ENCODE results near the gene GPC3.
"Not testable (repeated sequence)": the region's sequence is repeated elsewhere in the genome, so short reads cannot be mapped to it uniquely, and the experiment has no call there.

GPC3 gene

DNA sequence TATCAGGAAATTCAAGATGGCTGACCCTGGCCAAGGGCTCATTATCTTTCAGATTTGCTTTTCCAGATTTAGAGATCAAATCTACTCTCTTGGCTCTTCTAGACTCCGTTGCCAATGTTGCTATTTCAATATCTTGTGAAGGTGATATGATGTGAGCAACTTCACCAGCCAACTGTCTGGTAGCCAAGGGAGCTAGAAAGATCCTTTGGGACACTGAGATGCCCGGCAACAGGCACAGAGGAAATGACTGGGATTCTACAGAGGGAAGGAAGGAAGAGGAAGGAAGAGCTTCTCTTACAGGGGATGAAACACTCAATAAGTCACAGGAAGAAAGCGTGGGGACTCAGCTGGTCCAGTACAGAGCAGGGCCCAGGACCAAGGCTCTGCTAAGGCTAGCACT lies 448.3 kb downstream of the GPC3 start:
- Histone ChIP-seq H3K9ac (ENCODE audit: low read length) (no peak overlapping the region), H3K36me3 (ENCODE audit: control insufficient read depth, insufficient read depth, low read length) (no peaks in the 10 kb centered on the region), H3K4me3 (ENCODE audit: low read length) (no peak overlapping the region), H3K9me3 (ENCODE audit: control insufficient read depth, low read length) (no peaks in the 10 kb centered on the region), H3K27me3 (ENCODE audit: control insufficient read depth, insufficient read depth, low read length) (no peaks in the 10 kb centered on the region), H3K4me1 (ENCODE audit: control insufficient read depth, insufficient read depth, low read length) (no peaks in the 10 kb centered on the region)

- Histone ChIP-seq H3K4me1 (ENCODE audit: control insufficient read depth, insufficient read depth, low read length) (no peaks in the 10 kb centered on the region), H3K9ac (ENCODE audit: low read length) (no peak overlapping the region), H3K36me3 (ENCODE audit: control insufficient read depth, insufficient read depth, low read length) (no peaks in the 10 kb centered on the region), H3K9me3 (ENCODE audit: control insufficient read depth, low read length) (no peaks in the 10 kb centered on the region), H3K4me3 (ENCODE audit: low read length) (no peak overlapping the region), H3K27me3 (ENCODE audit: control insufficient read depth, insufficient read depth, low read length) (no peaks in the 10 kb centered on the region)
These were observed 450.3 kb downstream of the GPC3 start for GRCh38 chrX:133535066-133535465.

GRCh38 chrX:133534172-133534571 lies 451.2 kb downstream of the GPC3 start:
- Histone ChIP-seq H3K36me3 (ENCODE audit: control insufficient read depth, insufficient read depth, low read length) (no peaks in the 10 kb centered on the region), H3K4me3 (ENCODE audit: low read length) (no peak overlapping the region), H3K4me1 (ENCODE audit: control insufficient read depth, insufficient read depth, low read length) (no peaks in the 10 kb centered on the region), H3K27me3 (ENCODE audit: control insufficient read depth, insufficient read depth, low read length) (no peaks in the 10 kb centered on the region), H3K9ac (ENCODE audit: low read length) (no peak overlapping the region), H3K9me3 (ENCODE audit: control insufficient read depth, low read length) (no peaks in the 10 kb centered on the region)

DNA sequence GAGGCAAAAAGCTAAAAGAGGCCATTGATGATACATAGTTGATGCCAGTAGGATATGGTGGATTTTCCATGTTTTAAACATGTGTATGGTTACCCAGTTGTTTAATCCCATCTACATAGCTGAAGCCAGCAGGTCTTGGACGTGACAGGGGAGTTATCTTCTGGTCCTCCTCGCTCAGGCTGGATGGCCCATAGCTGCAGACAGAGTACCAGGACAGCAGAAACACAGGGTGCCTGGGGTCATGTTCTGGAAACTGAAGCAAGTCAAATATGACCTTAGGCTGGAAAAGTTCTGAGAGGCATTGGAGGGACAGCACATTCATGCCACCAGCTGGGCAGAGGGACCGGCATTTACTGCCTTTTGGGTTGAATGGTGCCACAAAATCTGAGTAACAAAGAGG lies 452.1 kb downstream of the GPC3 start:
- no peaks in the 10 kb centered on the region for H3K9me3 ChIP-seq (ENCODE audit: control insufficient read depth, low read length)
- no peak overlapping the region for H3K4me3 ChIP-seq (ENCODE audit: low read length)
- no peaks in the 10 kb centered on the region for H3K4me1 ChIP-seq (ENCODE audit: control insufficient read depth, insufficient read depth, low read length)
- H3K36me3 ChIP-seq (ENCODE audit: control insufficient read depth, insufficient read depth, low read length), result no peaks in the 10 kb centered on the region
- H3K27me3 ChIP-seq (ENCODE audit: control insufficient read depth, insufficient read depth, low read length), result no peaks in the 10 kb centered on the region
- no peak overlapping the region for H3K9ac ChIP-seq (ENCODE audit: low read length)

DNA sequence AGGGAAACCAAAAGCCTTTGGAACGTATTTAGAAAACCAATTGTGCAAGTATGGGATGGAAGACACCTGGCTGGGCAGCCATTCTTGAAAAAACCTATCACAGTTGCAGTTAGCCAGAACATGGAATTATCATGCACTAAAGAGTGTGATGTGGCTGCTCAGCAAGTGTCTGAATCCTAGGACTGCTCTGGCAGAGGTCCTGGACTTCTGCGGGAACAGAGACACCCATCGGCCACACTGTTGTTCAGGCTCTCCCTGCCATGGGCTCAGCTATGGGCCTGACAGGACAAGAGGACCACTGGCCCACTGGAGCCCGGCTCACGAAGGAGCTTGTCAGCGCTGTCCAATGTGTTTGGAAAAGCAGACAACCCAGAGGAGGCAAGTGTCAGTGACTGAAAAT lies 454.4 kb downstream of the GPC3 start:
- Histone ChIP-seq H3K9ac (ENCODE audit: low read length) (no peak overlapping the region), H3K4me1 (ENCODE audit: control insufficient read depth, insufficient read depth, low read length) (no peaks in the 10 kb centered on the region), H3K36me3 (ENCODE audit: control insufficient read depth, insufficient read depth, low read length) (no peaks in the 10 kb centered on the region), H3K9me3 (ENCODE audit: control insufficient read depth, low read length) (no peaks in the 10 kb centered on the region), H3K27me3 (ENCODE audit: control insufficient read depth, insufficient read depth, low read length) (no peaks in the 10 kb centered on the region), H3K4me3 (ENCODE audit: low read length) (no peak overlapping the region)

DNA sequence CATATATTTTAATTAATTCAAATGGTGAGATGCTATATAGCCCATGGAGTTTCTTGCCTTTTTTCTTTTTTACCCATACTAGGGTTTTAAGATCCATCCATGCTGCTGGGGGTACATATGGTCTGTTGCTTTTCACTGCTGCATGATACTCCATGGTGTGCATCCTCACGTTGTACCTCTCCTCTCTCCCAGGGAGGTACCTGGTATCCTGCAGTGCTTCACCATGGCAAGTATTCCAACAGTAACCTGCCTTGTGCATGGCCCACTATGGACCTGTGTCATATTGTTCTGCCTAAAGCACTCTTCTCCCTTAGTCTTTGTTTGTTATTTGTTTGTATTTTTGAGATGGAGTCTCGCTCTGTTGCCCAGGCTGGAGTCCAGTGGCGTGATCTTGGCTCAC lies 455.8 kb downstream of the GPC3 start:
- Histone ChIP-seq H3K4me3 (ENCODE audit: low read length) (no peak overlapping the region), H3K4me1 (ENCODE audit: control insufficient read depth, insufficient read depth, low read length) (no peaks in the 10 kb centered on the region), H3K9ac (ENCODE audit: low read length) (no peak overlapping the region), H3K9me3 (ENCODE audit: control insufficient read depth, low read length) (no peaks in the 10 kb centered on the region), H3K36me3 (ENCODE audit: control insufficient read depth, insufficient read depth, low read length) (no peaks in the 10 kb centered on the region), H3K27me3 (ENCODE audit: control insufficient read depth, insufficient read depth, low read length) (no peaks in the 10 kb centered on the region)

DNA sequence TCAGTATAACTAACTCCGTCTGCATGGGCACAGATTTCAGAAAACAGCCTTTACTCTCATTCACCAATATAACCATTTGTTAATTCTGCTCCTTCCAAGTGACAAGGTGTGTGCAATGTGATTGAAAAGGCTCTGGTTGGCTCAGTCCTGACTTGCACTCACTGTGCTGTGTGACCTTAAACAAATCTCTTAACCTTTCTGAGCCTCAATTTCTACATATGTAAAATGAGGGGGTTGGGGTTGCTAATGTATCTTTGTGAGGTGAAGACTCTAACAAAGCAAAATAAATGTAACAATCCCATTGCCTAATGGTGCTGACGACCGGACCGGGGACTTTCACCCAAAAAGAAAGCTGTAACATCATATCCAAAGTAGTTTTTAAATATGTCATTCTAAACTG lies 457.6 kb downstream of the GPC3 start:
- no peaks in the 10 kb centered on the region for H3K36me3 ChIP-seq (ENCODE audit: control insufficient read depth, insufficient read depth, low read length)
- H3K27me3 ChIP-seq (ENCODE audit: control insufficient read depth, insufficient read depth, low read length), result no peaks in the 10 kb centered on the region
- no peak overlapping the region for H3K4me3 ChIP-seq (ENCODE audit: low read length)
- H3K9ac ChIP-seq (ENCODE audit: low read length), result no peak overlapping the region
- H3K4me1 ChIP-seq (ENCODE audit: control insufficient read depth, insufficient read depth, low read length), result no peaks in the 10 kb centered on the region
- no peaks in the 10 kb centered on the region for H3K9me3 ChIP-seq (ENCODE audit: control insufficient read depth, low read length)

GRCh38 chrX:133527415-133527814 lies 458.0 kb downstream of the GPC3 start:
- no peaks in the 10 kb centered on the region for H3K27me3 ChIP-seq (ENCODE audit: control insufficient read depth, insufficient read depth, low read length)

GRCh38 chrX:133526773-133527172 lies 458.6 kb downstream of the GPC3 start:
- H3K36me3 ChIP-seq (ENCODE audit: control insufficient read depth, insufficient read depth, low read length); H3K4me3 ChIP-seq (ENCODE audit: low read length); H3K9ac ChIP-seq (ENCODE audit: low read length); H3K4me1 ChIP-seq (ENCODE audit: control insufficient read depth, insufficient read depth, low read length); H3K9me3 ChIP-seq (ENCODE audit: control insufficient read depth, low read length); H3K27me3 ChIP-seq (ENCODE audit: control insufficient read depth, insufficient read depth, low read length): not testable (repeated sequence)

More at GRCh38 chrX:133527415-133527814, 458.0 kb downstream of the GPC3 start:
- Histone ChIP-seq H3K4me3 (ENCODE audit: low read length) (no peak overlapping the region), H3K4me1 (ENCODE audit: control insufficient read depth, insufficient read depth, low read length) (no peaks in the 10 kb centered on the region), H3K9me3 (ENCODE audit: control insufficient read depth, low read length) (no peaks in the 10 kb centered on the region), H3K36me3 (ENCODE audit: control insufficient read depth, insufficient read depth, low read length) (no peaks in the 10 kb centered on the region), H3K9ac (ENCODE audit: low read length) (no peak overlapping the region)

DNA sequence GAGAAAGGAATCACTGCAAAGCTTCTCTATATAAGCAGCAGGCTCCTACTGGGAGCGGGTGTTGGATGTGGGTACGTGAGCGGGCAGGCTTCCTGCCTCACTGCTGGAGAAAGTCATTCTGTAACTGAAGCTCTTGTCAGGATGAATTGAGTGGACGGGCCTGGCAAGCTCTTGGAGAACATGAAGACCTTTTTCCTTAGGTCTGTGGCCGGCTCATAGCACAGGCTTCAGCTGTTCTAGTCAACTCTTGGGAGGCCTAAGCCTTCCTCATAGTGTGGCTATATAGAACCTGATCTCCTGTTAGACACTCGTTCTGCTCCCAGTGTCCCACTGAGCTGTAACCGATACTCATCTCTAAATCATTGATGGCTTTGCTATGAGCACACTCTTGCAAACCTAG lies 461.9 kb downstream of the GPC3 start:
- Histone ChIP-seq H3K9me3 (ENCODE audit: control insufficient read depth, low read length) (no peaks in the 10 kb centered on the region), H3K36me3 (ENCODE audit: control insufficient read depth, insufficient read depth, low read length) (no peaks in the 10 kb centered on the region), H3K4me1 (ENCODE audit: control insufficient read depth, insufficient read depth, low read length) (no peaks in the 10 kb centered on the region), H3K9ac (ENCODE audit: low read length) (no peak overlapping the region), H3K4me3 (ENCODE audit: low read length) (no peak overlapping the region), H3K27me3 (ENCODE audit: control insufficient read depth, insufficient read depth, low read length) (no peaks in the 10 kb centered on the region)

- Histone ChIP-seq H3K9ac (ENCODE audit: low read length) (no peak overlapping the region), H3K4me1 (ENCODE audit: control insufficient read depth, insufficient read depth, low read length) (no peaks in the 10 kb centered on the region), H3K9me3 (ENCODE audit: control insufficient read depth, low read length) (no peaks in the 10 kb centered on the region), H3K4me3 (ENCODE audit: low read length) (no peak overlapping the region), H3K36me3 (ENCODE audit: control insufficient read depth, insufficient read depth, low read length) (no peaks in the 10 kb centered on the region), H3K27me3 (ENCODE audit: control insufficient read depth, insufficient read depth, low read length) (no peaks in the 10 kb centered on the region)
These were observed 462.3 kb downstream of the GPC3 start for GRCh38 chrX:133523081-133523487.

DNA sequence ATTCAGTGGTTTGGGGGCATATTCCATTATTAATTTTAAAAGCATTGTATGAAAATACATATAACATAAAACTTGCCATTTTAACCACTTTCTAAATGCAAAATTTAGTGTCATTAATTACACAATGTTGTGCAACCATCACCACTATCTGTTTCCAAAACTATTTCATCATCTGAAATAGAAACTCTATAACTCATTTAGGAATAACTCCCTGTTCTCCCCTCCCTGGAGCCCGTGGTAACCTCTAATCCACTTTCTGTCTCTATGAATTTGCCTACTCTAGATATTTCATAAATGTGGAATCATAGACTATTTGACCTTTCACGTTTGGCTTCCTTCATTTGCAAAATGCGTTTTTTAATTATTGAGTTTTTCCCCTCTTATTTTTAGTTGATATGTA lies 468.7 kb downstream of the GPC3 start:
- Histone ChIP-seq H3K36me3 (ENCODE audit: control insufficient read depth, insufficient read depth, low read length) (no peaks in the 10 kb centered on the region), H3K4me1 (ENCODE audit: control insufficient read depth, insufficient read depth, low read length) (no peaks in the 10 kb centered on the region), H3K27me3 (ENCODE audit: control insufficient read depth, insufficient read depth, low read length) (no peaks in the 10 kb centered on the region), H3K4me3 (ENCODE audit: low read length) (no peak overlapping the region), H3K9me3 (ENCODE audit: control insufficient read depth, low read length) (no peaks in the 10 kb centered on the region), H3K9ac (ENCODE audit: low read length) (no peak overlapping the region)

GRCh38 chrX:133514486-133514885 lies 470.9 kb downstream of the GPC3 start:
- Histone ChIP-seq H3K27me3 (ENCODE audit: control insufficient read depth, insufficient read depth, low read length) (no peaks in the 10 kb centered on the region), H3K36me3 (ENCODE audit: control insufficient read depth, insufficient read depth, low read length) (no peaks in the 10 kb centered on the region), H3K9me3 (ENCODE audit: control insufficient read depth, low read length) (no peaks in the 10 kb centered on the region), H3K4me3 (ENCODE audit: low read length) (no peak overlapping the region), H3K4me1 (ENCODE audit: control insufficient read depth, insufficient read depth, low read length) (no peaks in the 10 kb centered on the region), H3K9ac (ENCODE audit: low read length) (no peak overlapping the region)

Data from mucosa of stomach (tissue), 1 donor.